GM21528 (cell line): ENCODE data around the gene TRIM44.
"Not testable (repeated sequence)": the region's sequence is repeated elsewhere in the genome, so short reads cannot be mapped to it uniquely, and the experiment has no call there.

Experiments
- ATAC-seq: cut with Tn5 transposase; IDR thresholded peaks from one replicate; pipeline ENCODE4 v1.9.1; 2021; ENCODE audit warnings: mild to moderate bottlenecking, moderate library complexity; ENCODE audit not compliant: unreplicated experiment, low FRiP score

Gene TRIM44

DNA sequence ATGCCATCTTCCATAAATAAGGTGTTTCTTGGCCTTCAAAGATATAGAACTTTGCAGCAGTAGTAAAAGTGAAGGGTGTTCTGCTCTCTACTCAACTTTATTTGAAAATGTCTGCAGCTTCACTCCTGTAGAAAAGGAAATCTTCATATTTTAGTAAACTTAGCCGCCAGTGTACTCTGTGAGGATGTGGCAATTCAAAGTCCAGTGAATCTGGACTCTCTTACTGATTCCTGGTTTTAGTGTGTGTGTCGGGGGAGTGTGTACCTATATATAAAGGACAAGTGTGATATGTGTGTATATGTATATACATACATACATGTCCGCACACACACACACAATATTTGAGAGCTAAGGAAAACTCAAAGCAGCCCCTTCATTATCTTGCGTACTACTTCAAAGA lies 147.0 kb downstream of the TRIM44 start:
- ATAC-seq, result no peak

DNA sequence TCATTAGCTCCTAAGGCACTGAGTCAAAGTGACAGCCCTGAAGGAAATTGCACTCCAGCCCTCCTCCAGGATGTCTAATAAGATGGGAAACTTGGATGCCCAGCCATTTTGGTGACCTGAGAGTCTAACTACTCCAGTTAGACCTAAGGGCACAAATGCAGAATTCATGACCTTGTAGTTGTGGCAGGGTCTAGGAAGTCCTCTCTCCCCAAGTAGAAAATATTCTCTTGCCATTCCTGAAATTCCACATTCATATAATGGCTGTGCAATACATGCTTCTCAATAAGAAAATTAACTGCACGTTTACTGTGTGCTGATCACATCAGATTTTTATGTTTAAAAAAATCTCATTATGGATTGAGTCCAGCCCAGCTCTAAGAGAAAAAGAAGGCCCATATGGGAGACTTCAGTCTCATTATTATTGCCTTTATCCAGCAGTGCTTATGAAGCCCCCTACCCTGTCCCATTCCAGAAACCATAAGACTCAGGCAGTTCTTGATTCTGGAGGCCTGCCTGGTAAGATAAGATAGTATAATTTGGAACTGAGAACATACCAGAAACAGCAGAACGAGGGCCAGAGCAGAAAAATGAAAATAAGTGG lies 147.6 kb downstream of the TRIM44 start:
- ATAC-seq, result no peak

DNA sequence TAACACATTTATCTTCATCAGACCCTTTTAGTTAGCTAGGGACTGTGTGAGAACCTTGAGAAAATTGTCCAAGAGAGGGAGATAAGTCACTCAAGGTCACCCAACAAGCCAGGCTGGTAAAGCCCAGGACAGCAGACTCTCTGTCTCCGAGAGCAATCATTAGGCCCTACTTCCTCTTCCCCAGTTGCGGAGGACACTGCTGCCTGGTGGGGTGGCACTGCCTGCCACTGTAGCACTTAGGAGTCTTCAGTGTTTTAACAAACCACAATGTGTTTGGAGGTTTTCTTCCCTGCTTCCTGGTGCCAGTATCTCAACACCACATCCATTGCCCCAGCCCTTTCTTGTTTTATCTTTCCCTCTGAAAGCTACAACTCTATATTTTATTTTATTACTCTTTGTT lies 149.2 kb downstream of the TRIM44 start:
- no peak for ATAC-seq

DNA sequence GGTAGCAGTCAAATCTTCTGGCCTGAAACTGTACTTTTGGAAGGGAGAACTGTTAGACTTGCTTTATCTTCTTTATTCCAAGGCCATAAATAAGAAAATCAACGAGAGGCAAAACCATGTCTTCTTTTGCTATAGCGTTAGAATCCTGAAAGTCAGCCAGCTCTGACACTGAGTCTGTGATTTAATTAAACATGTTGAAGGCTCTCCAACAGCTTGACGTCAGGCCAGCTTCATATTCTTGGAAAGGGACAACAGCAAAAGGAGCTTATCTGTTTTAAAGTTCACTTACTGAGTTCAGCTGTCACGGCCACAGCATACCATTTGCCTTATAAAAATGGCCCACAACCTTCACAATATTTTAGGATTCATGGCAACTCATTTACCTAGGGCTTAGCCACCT lies 150.3 kb downstream of the TRIM44 start:
- ATAC-seq, result no peak

DNA sequence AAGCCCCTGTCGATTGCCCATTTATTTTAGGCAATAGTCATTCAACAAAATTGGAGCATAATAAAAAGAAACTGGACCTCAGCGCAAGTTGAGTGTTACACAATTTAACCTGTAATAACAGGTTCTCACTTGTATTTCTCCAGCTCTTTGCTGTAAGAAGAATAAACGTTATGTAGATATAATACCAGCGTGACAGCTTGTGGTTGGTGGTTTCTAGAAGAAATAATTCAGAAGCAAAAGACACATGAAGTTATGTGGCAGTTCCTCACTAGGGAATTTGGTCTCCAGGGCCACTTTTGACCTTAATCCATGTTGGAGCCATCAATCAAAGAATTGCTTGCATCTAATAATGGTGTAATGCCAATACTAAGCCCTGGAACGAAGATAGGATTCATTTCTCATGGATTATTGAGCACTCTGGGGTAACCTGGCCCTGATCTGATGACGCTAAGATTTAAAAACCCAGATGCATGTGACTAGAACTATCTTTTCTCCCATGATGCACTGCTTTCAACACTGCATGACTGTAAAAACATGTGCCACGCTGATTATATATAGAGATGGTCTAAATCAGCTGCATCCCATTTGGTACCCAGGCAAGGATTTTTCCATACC lies 151.6 kb downstream of the TRIM44 start:
- no peak for ATAC-seq

DNA sequence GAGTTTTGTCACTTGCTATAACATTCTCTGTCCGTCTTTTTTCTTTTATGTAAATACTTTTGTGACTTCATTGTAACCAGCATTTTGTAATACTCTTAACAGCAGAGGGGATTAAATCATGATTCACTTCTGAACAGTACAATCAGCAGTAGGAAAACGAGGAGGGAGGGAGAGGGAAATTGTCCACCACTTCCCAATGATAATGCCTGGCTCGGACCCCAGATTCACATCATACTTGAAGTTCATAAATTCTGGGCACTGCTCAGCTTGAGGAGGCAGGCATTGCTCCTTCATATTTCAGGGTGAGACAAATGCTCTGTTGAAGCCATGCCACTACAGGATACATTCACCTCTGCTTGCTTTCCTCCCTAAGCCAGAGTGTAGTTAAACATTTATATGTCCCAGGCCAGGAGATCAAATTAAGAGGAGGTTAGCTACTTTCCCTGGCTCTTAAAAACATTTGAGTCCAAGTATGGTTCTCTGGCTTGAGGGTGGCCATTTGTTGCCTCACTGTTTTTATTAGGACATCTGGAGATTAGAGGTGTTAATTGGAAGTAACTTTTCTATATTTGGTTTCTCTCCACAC lies 152.2 kb downstream of the TRIM44 start:
- ATAC-seq, result no peak

DNA sequence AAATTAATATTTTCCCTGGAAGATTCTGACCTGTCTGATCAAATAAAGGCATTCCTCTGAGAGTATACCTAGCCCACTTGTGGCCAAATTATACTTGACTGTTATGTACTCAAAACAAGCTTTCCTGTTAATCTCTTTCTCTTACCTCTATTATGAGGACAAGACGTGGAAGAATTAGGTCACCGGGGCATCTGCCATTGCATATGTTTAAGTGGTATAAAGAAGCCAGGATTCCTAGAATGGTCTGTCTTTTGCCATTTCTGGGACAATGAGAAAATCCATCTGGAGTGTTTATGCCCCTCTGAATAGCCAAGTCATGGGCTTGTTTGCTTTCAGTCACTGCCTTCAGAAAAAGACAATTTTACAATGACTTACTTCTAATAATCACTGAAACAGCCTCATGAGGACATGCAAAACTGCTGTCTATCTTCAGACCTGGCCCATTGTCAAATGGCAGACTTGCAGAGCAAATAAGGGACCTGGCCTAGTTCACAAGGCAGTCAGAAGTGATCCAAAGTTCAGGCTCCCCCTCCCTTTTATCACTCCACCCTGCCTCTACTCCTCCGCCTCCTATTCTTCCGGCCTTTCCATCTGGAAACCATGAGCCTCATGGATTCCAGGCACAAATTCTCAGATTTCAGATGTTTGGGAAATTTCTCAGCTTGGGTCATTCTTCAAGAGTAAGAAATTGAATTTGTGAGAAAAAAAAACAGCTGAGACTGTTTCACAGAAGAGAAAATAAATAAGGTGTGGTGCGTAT lies 153.2 kb downstream of the TRIM44 start:
- no peak for ATAC-seq

DNA sequence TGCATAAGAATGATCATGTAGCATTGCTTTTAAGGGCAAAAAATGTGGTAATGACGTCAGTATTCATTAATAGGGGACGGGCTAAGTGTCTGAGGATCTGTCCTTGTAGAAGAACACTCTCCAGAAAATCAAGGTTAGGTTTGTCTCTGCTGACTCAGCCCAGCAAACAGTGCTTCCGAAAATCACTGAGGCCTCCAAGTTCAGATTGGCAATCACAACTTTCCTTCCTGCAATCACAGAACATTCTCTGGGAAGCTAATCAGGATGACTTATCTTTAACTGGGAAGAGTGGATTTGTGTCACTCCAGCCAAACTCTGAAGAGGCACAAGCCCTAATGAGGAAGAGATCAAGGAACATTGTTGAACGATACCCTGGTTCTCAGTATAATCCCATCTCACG lies 158.0 kb downstream of the TRIM44 start:
- no peak for ATAC-seq

DNA sequence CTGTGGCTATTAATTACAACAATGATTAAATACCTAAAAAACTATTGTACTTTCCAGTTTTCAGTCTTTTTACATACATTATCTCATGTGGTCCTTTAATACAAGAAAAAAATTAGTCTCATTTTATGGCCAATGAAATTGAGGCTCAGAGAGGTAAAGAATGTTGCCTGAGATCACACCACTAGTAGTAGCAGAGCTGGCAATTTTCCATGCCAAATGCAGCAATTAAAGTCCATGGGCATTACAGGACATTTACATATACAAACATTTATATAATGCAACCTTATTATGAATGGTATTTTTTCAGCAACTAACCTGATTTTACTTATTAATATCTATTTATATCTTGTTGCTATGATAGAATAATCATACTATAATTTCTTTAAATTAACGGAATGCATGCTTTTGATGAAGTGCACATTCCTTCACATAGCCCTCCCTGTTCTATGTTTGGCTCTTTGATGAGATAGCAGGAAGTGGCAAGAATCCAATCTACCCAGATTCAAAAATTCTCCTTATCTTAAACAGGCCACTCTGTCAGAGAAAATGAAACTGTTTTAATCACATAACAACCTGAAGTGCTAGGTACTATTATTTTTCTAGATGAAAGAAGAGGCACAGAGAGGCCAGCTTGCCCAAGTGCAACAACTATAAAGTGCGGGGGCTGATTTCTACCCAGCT lies 160.4 kb downstream of the TRIM44 start:
- ATAC-seq, result no peak

DNA sequence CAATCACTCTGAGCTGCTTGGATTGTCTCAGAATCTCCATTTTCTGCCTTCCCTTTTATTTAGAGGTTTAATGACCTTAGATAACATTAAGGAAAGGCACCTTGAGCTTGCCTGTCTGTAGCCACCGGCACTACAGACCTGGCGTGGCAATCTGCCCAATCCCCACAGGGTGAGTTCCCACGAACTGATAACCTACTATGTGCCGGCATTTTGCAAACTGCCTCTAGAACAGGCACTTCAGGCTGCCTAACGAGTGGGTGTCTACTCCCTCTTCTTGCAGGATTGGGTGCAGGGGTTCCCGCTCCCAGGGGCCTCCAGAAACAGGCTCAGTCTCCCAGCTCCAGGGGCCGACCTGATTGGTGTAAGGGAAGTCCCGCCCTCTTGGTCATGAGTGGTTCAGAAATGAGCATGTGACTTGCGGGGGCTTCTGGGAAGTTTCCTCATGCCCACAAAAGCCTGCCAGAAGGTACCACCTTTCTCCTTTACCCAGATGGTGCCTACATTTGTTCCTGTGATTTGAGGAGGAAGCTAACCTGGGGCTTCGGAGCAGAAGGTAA lies 161.2 kb downstream of the TRIM44 start:
- no peak for ATAC-seq

DNA sequence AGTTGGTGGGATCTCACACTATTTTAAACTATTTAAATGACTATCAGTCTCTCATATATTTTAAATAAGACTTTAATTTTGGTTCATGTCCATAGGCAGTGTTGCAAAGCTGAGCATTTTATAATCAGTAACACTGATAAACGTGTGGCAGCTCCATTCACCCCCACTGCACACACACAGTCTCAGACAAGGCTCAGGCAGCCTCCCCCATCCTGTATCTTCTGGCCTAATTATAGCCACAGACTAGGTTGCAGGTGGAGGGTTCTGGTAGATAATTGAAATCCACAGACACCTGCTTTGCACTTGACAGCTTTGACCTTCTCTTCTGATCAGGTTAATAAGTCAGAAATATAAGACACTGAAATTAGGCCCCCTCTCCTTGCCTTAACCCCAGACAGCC lies 162.8 kb downstream of the TRIM44 start:
- no peak for ATAC-seq

DNA sequence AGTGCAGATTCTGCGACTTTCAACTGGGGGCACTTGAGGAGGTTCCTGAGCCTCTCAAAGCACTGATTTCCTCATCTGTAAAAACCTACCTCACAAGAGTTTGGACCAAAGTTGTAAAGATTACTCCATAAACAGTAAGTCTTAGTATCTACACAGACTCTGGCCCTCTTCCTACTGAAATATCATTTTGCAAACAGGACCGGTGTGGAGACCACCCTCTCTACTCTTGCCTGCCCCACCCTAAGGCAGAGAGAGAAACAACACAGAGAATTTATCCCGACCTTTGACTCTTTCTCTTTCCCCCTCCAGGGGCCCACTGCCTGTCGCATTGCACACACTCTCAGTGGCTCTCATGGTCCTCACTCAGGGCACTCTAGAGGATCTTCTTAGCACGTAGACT lies 163.4 kb downstream of the TRIM44 start:
- no peak for ATAC-seq

DNA sequence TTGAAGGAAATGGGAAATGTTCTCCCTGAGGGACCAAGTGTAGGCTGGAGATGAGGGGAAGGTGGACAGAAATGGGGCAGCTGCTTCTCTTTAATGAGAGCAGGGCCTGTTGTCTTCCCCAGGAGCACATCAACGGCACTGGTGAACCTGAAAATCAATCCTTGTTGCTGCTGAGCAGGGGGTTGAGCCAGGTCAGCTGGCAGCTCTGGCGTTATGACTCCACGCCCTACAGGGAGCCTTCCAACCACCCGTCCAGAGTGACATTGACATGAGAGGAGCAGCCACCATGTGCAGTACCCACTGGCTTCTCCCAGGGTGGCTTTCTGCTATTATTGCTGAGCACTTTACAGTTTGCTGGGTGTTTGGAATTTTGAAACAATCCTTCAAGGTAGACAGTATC lies 164.4 kb downstream of the TRIM44 start:
- no peak for ATAC-seq

DNA sequence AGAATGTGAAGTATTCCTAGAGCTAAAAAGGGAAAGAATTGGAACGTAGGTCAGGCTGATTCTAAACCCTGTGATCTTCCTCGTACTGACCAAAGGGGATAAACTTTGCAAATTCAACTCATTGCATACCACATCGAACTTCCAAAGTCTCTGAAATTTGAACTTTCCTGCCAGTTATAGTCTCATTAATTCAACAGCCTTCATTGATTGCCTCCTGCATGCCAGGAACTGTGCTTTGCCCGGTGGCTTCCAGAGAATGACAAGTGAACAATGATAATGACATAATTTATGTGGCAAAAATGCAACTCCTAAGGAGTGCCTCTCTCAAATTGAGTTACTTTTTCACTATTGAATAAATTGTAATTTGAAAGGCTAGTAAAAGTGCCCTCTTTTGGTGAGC lies 173.6 kb downstream of the TRIM44 start:
- ATAC-seq, result no peak

DNA sequence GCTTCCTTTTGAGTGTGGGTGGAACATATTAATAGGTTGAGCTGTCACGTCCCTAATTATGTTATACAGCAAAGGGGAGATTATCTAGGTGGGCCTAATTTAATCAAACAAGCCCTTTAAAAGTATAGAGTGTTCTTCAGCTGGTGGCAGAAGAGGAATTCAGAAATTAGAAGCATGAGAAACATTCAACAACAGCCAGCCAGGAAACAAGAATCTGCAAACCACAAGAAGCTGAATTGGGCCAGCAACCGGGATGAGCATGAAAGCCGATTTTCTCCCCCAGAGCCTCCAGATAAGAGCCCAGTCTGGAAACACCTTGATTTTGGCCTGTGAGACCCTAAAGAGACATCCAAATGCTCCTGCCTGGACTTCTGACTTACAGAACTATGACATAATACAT lies 175.5 kb downstream of the TRIM44 start:
- no peak for ATAC-seq

DNA sequence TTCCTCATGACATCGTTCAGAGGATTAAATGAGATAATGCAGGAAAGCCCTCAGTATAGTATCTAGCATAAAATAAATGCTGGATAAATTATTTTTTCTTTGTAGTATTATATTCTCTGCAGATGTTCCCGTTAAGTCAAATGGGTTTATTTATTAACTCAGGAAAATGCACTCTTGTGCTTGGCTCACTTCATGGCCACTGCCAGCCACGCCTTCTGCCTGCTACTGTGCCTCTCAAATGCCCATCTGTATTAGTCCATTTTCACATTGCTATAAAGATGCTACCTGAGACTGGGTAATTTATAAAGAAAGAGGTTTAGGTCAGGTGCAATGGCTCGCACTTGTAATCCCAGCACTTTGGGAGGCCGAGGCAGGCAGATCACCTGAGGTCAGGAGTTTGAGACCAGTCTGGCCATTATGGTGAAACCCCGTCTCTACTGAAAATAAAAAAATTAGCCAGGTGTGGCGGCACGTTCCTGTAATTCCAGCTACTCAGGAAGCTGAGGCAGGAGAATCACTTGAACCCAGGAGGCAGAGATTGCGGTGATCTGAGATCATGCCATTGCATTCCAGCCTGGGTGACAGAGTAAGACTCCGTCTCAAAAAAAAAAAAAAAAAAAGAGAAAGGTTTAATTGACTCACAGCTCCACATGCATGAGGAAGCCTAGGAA lies 176.3 kb downstream of the TRIM44 start:
- ATAC-seq, result not testable (repeated sequence)

DNA sequence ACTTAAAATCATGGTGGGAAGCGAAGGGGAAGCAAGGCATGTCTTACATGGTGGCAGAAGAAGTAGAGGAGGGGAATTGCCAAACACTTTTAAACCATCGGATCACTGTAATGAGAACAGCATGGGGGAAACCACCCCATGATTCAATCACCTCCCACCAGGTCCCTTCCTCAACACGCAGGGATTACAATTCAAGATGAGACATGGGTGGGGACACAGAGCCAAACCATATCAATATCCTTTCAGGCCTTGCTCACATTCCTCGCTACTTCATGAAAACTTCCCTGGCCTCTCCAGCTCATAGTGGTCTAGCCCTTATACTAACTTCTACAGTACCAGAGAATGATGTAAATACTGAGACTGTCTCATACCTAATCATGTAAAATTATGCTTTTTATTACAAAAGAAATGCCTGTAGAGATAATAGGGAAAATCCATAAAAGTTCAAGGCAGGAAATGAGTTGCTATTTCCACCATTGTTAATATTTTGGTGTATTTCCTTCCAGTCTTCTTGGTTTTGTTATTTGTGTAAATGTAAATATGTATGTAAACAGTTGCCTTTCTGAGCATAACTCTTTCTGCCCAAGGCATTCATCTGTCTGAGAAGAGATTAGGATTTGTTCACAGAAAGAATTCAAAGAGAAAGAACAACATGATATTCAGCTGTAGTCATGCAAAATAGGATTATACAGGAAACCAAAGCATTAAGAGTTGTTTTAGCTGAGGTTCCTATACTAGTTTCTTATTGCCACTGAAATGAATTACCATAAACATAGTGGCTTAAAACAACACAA lies 177.0 kb downstream of the TRIM44 start:
- no peak for ATAC-seq

DNA sequence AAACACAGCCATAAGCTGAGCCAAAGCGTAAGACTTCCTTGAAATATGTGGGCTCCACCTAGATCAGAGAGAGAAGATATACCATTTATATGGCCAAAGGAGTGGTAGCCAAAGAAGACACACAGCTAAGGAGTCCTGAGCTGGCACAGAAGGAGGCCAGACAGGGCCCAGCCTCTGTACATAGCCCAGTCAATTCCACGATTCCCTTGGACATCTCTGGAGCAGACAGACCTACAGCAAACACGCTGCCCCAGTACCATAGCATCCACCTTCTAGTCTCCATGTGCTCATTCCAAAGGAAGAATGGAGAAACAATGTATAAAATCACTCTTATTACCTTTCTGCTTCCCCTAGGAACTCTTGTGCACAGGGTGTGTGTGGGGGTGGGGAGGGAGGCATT lies 179.2 kb downstream of the TRIM44 start:
- ATAC-seq, result no peak

DNA sequence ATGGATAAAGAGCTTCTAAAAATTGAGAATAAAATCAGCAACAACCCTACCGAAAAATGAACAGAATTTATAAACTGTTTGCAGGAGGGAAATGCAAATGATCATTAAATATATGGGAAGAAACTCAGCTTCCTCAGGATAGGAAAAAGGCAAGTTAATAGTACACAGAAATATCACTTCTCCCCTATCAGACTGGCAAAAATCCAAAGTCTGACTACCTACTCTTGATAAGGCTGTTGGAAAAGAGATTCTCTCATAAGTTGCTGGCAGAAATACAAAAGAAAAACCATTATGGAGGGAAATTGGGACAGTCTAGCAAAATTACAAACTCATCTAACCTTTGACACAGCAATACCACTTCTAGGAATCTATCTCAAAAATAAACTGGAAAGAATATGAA lies 180.4 kb downstream of the TRIM44 start:
- no peak for ATAC-seq
